Epithelial cell of esophagus (primary cell): ENCODE data around the gene SLC22A23.

ENCODE experiments used
- DNase-seq: peaks from one replicate; pipeline ENCODE4 v3.0.0; 2010; ENCODE audit warnings: low read depth
- H3K4me3 ChIP-seq: 2 replicates; pipeline ENCODE4 v1.5.1; 2011; ENCODE audit warnings: mild to moderate bottlenecking, low read length, control low read depth
- CTCF ChIP-seq: IDR thresholded peaks from 2 replicates; pipeline ENCODE4 v1.5.1; 2011; ENCODE audit warnings: low read depth, mild to moderate bottlenecking, low read length, control low read depth, inconsistent platforms; ENCODE audit not compliant: insufficient read depth; ENCODE audit errors: missing control alignments

The SLC22A23 gene

DNA sequence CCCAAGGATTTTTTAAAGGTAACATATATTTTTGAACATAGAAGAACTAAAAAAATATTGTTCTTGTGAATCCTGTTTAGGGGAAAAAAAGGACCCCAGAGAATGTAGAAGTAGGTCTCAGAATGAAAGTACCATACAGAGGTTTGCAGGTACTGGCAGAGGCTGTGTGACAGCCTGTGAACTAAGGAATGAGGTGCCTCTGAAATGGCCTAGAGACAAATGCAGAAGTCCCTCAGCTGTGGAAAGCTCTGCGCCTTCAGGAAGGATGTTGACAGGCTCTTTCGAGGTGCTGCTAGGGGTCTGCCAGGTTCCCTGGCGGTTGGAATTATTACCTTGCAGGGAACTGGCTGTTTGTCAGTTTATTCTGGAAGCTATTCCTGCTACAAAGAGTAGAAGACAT lies 220.8 kb downstream of the SLC22A23 start:
- H3K4me3 ChIP-seq: no peak overlapping the region
- DNase-seq: no peak
- no peak for TF ChIP-seq CTCF

- no peak for DNase-seq
- no peak overlapping the region for H3K4me3 ChIP-seq
- TF ChIP-seq CTCF: no peak
These were observed 221.4 kb downstream of the SLC22A23 start for GRCh38 chr6:3235486-3235885.

DNA sequence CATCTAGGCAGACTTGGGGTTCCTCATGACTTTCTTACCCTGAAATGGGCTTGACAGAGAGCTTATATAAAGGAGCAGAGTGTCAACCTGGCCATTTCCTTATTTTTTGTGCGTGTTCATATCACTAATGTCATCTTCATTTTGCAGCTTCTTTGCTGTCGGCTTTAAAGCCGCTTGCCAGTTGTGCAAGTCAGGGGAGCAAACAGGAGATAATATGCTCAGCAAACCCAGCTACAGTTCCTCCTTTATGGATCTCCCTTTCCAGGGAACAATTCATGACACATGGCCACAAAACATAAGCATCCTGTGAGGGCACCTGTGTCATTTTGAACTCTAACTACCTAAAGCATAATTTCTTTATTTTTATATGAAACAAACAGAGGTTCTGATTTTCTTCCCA lies 222.9 kb downstream of the SLC22A23 start:
- no peak overlapping the region for H3K4me3 ChIP-seq
- DNase-seq: no peak
- no peak for TF ChIP-seq CTCF

DNA sequence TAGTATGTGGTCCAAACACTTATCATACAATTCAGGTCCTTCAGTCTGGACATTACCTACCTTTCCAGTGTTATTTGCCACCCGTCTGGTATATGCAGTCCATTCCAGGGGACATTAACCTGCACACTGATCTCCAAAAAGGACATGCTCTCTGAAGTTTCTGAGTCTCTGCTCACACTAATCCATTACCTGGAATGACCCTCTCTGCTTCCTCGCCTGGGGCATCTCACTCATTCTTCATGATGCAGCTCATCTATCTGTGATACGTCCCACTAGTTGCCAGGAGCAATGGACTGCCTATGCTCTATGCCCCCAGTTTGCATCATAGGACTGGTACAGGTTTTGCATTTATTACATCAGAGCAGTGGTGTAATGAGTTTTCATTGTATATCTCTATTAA lies 223.5 kb downstream of the SLC22A23 start:
- DNase-seq: peak; percentile 35
- TF ChIP-seq CTCF: no peak
- H3K4me3 ChIP-seq: no peak overlapping the region

- TF ChIP-seq CTCF: no peak
- no peak for DNase-seq
- peak overlapping the region; percentile 46 for H3K4me3 ChIP-seq
These were observed 224.6 kb downstream of the SLC22A23 start for GRCh38 chr6:3232017-3232945.

DNA sequence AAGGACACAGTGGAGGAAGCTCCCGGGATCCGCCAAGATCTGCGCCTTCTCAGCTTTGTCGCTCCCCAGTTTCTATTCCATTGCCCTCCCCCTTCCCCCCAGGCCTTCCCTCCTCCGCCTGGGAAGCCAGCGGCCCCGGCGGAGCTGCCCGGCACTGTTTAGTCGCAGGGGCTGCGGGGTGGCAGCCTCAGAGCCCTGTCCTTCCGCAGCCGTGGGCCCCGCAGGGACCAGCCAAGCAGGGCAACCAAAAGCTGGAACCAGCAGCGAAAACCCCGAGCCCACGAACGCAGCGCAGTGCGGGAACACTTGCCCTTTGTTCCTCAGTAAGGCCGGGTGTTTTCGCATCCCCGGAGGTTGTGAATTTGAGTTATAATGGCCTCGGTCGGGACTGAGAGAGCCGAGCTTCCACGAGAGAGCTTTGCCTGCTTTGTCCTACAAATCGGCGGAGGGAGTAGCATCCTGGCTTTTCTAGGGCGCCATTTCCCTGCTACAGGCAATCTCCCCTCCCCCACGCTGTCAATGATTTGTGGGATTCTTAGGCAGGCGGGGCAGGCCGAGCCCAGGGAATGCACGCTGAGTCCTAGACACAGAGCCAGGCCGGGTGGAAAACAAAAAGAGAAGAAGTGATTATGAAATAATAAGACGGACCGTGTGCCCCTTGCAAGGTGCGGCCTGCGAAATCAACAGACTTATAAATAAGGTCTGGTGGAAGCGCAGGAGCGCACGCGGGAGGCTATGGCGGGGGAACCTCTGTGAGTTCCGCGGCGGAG lies 225.4 kb downstream of the SLC22A23 start:
- DNase-seq: peak; percentile 52
- H3K4me3 ChIP-seq: peak overlapping the region; percentile 46
- TF ChIP-seq CTCF: no peak
